ENCODE results near the gene E2F3.

- TF ChIP-seq CTCF (IDR thresholded peaks at IDR 0.05) (no peak), POLR2A (IDR thresholded peaks at IDR 0.05) (no peak)
These were observed 12.1 kb downstream of the E2F3 start for GRCh38 chr6:20413826-20414225.

All from stomach (tissue), 4 donors.